HAP-1 (cell line): ENCODE data around the gene MYO5A.

Experiments used
- DNase-seq, 2 experiments: peaks; one replicate each; pipeline ENCODE4 v3.0.0-alpha.2; 2016 to 2020; ENCODE audit warnings: low spot score in 2 of 2
- H3K27me3 ChIP-seq: fragments of 250-450 bp; sonication (Bioruptor Pico); 2 replicates; pipeline ENCODE4 v1.5.1; 2020; ENCODE audit warnings: low read depth, mild to moderate bottlenecking, moderate library complexity
- H3K36me3 ChIP-seq: fragments of 250-450 bp; sonication (Bioruptor Pico); replicated peaks from 2 replicates; pipeline ENCODE4 v1.5.1; 2020; ENCODE audit warnings: mild to moderate bottlenecking
- H3K4me1 ChIP-seq: fragments of 250-450 bp; sonication (Bioruptor Pico); 2 replicates; pipeline ENCODE4 v1.5.1; 2020; ENCODE audit warnings: mild to moderate bottlenecking
- H3K4me3 ChIP-seq: fragments of 250-450 bp; sonication (Bioruptor Pico); 2 replicates; pipeline ENCODE4 v1.5.1; 2020; ENCODE audit warnings: mild to moderate bottlenecking, moderate library complexity
- H3K9me3 ChIP-seq: fragments of 250-450 bp; sonication (Bioruptor Pico); 2 replicates; pipeline ENCODE4 v1.5.1; 2020; ENCODE audit warnings: mild to moderate bottlenecking, moderate library complexity
- in situ Hi-C: fragments of 300-500 bp; cut with MboI; formaldehyde crosslinking; loops from 3 replicates; pipeline ENCODE4 v1.14.3; 2020; ENCODE audit warnings: low sequenced_read_pairs, inconsistent platforms, mixed read lengths

MYO5A gene

DNA sequence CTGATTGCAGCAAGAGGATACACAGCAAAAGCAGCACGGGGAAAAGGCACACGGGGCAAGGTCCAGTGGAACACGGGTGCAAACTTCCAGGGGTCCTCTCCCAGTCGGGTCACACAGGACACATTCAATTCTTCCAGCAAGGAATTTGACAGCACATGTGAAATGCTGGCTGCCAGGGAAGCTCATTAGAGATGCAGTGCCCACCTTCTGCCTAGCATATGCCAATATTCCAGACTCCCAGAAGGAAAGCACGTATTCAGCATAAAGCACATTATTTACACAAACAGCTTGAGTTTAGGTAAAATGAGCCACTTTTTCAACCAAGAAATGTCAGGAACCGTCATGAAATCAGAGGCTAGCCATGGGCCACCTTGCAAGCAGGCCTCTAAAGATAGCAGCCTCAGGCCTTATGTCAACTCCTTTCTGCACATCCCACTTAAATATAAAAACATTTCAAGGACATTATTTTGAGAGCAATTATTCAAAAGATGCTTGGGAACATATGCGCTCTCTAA lies 252.4 kb downstream of the MYO5A start:
- Histone ChIP-seq H3K36me3 (no peaks in the 10 kb centered on the region), H3K4me3 (no peak overlapping the region), H3K9me3 (no peaks in the 10 kb centered on the region), H3K27me3 (no peaks in the 10 kb centered on the region), H3K4me1 (no peaks in the 10 kb centered on the region)
- in situ Hi-C loops = no loop called here
- no peak for DNase-seq

DNA sequence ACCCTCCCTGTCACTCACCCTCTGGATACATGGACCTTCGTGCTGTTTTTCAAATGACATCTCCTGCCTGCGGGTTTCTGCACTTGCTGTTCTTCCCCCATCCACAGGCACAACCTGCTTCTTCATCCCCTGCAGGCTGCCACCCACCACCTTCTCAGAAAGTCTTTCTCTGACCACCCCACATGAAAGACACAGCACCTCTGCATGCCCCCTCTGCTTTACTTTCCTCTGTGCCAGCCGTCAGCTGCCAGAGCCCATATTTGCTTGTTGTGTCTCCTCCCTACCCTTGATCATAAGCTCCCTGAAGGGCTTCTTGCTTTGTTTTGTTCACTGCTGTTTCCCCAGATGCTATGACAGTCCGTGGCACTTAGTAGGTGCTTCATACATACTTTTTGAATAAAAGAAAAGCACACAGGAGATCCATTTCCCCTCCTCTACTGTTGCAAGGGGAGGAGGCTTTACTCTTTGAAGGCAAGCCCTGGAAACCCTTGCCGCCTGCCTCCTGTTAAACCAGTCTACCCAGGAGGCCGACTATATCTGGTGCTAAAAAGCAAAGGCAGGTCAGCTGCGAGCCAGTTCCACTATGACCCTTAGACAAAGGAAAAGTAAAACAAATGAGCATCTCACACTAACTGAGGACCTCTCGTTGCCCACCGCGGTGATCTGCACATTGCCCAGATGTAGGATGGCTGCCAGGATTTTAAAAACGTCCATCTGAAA lies 265.0 kb downstream of the MYO5A start:
- Histone ChIP-seq H3K4me3 (no peak overlapping the region), H3K4me1 (peaks cover 6% of the 10 kb centered on the region), H3K9me3 (no peaks in the 10 kb centered on the region), H3K36me3 (no peaks in the 10 kb centered on the region), H3K27me3 (no peaks in the 10 kb centered on the region)
- no peak for DNase-seq
- in situ Hi-C loops = no loop called here

DNA sequence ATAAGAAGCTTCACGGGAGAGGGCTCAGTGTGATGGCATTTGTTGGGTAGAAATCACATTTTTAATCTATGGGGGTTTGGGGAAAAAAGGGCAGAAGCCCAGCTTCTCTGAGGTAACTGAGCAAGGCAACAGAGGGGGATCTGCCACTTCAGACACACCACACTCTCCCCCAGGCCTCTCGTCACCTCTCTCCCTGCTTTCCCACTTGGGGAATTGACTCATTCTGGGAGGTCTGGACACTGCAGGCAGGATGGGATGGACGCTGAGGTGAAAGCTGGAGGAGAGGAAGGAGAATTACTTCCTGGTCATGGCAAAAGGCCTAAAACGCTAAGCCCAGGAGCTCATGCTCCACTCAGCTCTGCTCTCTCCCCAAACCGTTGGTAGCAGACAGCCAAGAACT lies 266.3 kb downstream of the MYO5A start:
- peaks cover 14% of the 10 kb centered on the region for H3K4me1 ChIP-seq
- no peaks in the 10 kb centered on the region for H3K36me3 ChIP-seq
- DNase-seq = no peak
- H3K27me3 ChIP-seq = no peaks in the 10 kb centered on the region
- in situ Hi-C loops = no loop called here
- H3K9me3 ChIP-seq = no peaks in the 10 kb centered on the region
- H3K4me3 ChIP-seq = no peak overlapping the region

DNA sequence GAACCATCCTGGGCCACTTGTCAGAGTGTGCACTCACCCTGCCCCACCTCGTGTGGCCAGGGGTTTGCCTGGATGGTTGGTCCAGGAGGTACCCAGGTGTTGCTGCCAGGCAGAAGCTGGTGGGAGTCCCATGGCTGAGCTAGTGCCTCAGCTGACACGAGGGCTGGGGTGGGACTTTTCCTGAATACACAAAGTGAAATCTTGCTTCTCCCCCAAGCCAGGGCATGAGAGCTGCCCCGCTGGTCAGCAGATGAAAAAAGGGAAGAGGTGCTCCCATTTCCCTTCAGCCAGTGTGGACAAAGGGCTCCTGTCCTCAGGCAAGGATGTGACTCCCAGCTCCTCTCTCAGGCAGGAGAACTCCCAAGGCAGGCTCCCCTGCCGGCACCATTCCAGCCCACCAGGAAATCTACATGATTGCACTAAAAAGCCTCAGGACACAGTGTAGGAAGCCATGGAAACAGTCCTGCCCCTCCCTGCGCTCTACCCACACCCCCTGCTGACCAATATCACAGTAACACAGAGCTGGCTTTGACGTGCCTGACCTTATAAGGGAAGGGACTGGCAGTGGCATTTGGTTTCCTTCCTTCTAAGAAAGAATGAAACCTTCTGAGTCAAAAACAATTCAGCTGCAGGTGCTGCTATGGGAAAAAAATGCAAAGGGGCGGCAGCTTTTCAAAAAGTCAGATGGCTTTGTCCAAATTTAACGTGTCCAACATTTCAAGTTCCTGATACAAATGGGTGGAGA lies 267.0 kb downstream of the MYO5A start:
- Histone ChIP-seq H3K4me3 (no peak overlapping the region), H3K4me1 (peaks cover 15% of the 10 kb centered on the region), H3K27me3 (no peaks in the 10 kb centered on the region), H3K9me3 (no peaks in the 10 kb centered on the region), H3K36me3 (no peaks in the 10 kb centered on the region)
- in situ Hi-C loops = no loop called here
- DNase-seq = peak; percentile 81

DNA sequence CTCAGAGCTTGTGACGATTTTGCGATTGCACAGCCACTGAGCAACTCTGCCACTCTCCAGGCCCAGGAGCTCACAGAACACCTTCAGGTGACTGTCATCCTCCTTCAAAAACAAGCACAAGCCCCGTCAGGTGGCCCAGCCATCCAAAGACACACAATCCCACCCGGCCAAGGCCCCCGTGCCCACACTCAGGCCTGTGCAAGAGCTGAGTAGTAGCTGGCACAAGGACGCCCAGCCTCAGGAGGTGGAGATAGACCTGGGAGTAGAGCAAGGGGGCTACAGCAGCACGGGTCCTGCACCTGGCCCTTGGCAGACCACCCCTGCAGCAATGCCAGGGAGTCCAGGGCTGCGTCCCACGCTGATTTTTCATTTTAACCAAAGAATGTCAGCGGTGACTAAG lies 267.7 kb downstream of the MYO5A start:
- DNase-seq = no peak
- Histone ChIP-seq H3K9me3 (no peaks in the 10 kb centered on the region), H3K27me3 (no peaks in the 10 kb centered on the region), H3K4me1 (peaks cover 17% of the 10 kb centered on the region), H3K36me3 (no peaks in the 10 kb centered on the region), H3K4me3 (no peak overlapping the region)
- in situ Hi-C loops = no loop called here

DNA sequence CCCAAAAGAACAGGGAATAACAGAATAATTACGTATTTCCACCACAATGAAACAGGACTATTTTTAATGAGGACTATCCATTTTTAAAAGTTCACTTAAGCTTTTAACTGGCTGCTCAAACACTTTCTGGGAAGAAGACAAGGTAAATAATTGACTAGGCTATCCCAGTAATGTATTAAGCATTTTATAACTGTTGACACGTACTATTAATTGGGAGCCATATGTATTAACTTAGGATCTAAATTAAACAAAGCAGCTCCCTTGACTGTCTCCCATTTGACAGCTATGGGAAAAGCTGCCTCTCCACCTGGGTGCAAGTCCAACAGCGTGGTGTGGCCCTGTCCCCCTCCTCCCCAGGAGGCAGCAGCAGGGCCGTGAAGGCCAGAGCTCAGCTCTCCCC lies 269.2 kb downstream of the MYO5A start:
- Histone ChIP-seq H3K27me3 (no peaks in the 10 kb centered on the region), H3K4me1 (peaks cover 17% of the 10 kb centered on the region), H3K36me3 (no peaks in the 10 kb centered on the region), H3K9me3 (no peaks in the 10 kb centered on the region), H3K4me3 (no peak overlapping the region)
- in situ Hi-C loops = loop anchor here (5.0 kb wide), 1 partner anchor 473 kb away; no protein-coding TSS in a partner anchor
- DNase-seq = no peak

DNA sequence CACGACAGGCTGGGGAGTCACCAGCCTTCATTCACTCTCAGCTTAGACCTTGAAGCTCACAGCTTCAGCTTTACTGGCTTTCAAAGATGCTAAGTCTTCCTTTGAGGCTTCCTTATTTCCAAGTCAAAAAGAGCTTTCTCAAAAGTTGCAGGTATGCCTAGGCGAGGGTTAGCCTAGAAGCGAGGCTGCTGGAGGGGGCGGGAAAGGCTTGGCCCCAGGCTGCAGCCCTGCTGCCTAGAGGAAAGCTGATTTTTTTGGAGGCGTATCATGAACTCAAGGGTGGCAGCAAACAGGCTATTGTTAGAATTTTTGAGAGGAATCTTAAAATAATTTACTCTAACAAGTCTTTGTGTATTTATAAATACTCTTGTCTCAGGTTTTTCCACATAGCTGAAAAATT lies 270.2 kb downstream of the MYO5A start:
- in situ Hi-C loops = loop anchor here (5.0 kb wide), 1 partner anchor 474 kb away; no protein-coding TSS in a partner anchor
- H3K9me3 ChIP-seq = no peaks in the 10 kb centered on the region
- no peak overlapping the region for H3K4me3 ChIP-seq
- no peaks in the 10 kb centered on the region for H3K27me3 ChIP-seq
- H3K4me1 ChIP-seq = peaks cover 17% of the 10 kb centered on the region
- H3K36me3 ChIP-seq = no peaks in the 10 kb centered on the region
- DNase-seq = no peak

DNA sequence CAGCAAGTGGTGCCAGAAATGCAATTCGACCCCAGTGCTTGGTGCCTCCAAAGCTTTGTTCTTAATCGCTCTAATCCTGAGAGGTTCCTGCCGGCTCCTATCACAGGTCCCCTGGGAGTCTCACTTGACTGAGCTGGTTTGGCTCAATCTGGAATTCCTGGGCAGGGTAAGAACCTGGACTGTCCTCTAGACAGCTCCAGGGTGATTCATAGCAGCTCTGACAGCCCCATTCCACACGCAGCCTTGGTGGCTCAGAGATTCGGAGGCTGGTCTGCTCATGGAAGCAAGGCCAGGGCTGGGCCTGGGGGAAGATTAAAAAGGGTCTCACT lies 271.0 kb downstream of the MYO5A start:
- peak; percentile 66 to 74 for DNase-seq
- H3K4me3 ChIP-seq = no peak overlapping the region
- in situ Hi-C loops = loop anchor here (5.0 kb wide), 1 partner anchor 475 kb away; no protein-coding TSS in a partner anchor
- H3K36me3 ChIP-seq = no peaks in the 10 kb centered on the region
- H3K9me3 ChIP-seq = no peaks in the 10 kb centered on the region
- H3K27me3 ChIP-seq = no peaks in the 10 kb centered on the region
- H3K4me1 ChIP-seq = peaks cover 17% of the 10 kb centered on the region
